Subcutaneous abdominal adipose tissue (tissue), 5 donors: Measurements from ENCODE around the gene DDX51.

ENCODE experiments used
- H3K27ac ChIP-seq: one replicate; pipeline ENCODE4 v1.7.0; 2013; ENCODE audit warnings: low read depth, mild to moderate bottlenecking, inconsistent platforms, low read length, moderate library complexity
- H3K27me3 ChIP-seq, 5 donors: one replicate each; pipeline ENCODE4 v1.7.0; 2013; ENCODE audit warnings: low read length in 5 of 5, inconsistent platforms in 1 of 5; ENCODE audit not compliant: control insufficient read depth in 5 of 5, insufficient read depth in 4 of 5
- H3K36me3 ChIP-seq, 5 donors: one replicate each; pipeline ENCODE4 v1.7.0; 2013; ENCODE audit warnings: low read length in 5 of 5; ENCODE audit not compliant: control insufficient read depth in 5 of 5, insufficient read depth in 5 of 5
- H3K4me1 ChIP-seq, 5 donors: one replicate each; pipeline ENCODE4 v1.7.0; 2013; ENCODE audit warnings: low read length in 5 of 5, mild to moderate bottlenecking in 3 of 5, moderate library complexity in 1 of 5; ENCODE audit not compliant: control insufficient read depth in 5 of 5, insufficient read depth in 5 of 5
- H3K4me3 ChIP-seq, 5 donors: one replicate each; pipeline ENCODE4 v1.7.0; 2013; ENCODE audit warnings: low read length in 5 of 5, low read depth in 1 of 5
- H3K9ac ChIP-seq, 5 donors: one replicate each; pipeline ENCODE4 v1.7.0; 2013; ENCODE audit warnings: low read length in 5 of 5, mild to moderate bottlenecking in 4 of 5, moderate library complexity in 3 of 5
- H3K9me3 ChIP-seq, 5 donors: one replicate each; pipeline ENCODE4 v1.7.0; 2013; ENCODE audit warnings: low read length in 5 of 5; ENCODE audit not compliant: control insufficient read depth in 5 of 5
- donor health status: healthy.
- donor health status: healthy.
- donor health status: healthy.
- donor health status: healthy.
- donor health status: healthy.

Gene DDX51

DNA sequence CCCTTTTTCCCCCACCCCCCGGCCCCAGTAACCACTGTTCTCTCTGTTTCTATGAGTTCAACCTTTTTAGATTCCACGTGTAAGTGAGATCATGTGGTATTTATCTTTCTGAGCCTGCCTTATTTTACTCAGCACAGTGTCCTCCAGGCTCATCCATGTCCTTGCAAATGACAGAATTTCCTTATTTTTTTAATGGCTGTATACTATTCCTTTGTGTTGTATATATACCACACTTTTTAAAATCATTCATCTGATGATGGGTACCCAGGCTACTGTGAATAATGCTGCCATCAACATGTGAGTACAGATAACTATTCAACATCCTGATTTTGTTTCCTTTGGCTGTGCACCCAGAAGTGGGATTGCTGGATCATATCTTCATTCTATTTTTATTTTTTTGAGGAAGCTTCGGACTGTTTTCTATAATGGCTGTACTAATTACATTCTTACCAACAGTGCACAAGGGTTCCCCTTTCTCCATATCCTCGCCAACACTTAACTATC is 54.7 kb downstream of the DDX51 start:
- H3K9ac ChIP-seq: no peak overlapping the region
- no peak overlapping the region for H3K27ac ChIP-seq
- H3K4me1 ChIP-seq: peaks cover 3 to 11% (median 10%) of the 10 kb centered on the region in 5 donors
- no peak overlapping the region for H3K4me3 ChIP-seq
- H3K36me3 ChIP-seq: peaks cover 4 to 9% (median 5%) of the 10 kb centered on the region in 5 donors
- no peaks in the 10 kb centered on the region for H3K9me3 ChIP-seq
- H3K27me3 ChIP-seq: no peaks in the 10 kb centered on the region
